GM10266 (cell line): ENCODE data around the gene PRDM4.

Experiments used
- DNase-seq: peaks from one replicate; pipeline ENCODE4 v3.0.0; 2012; ENCODE audit errors: extremely low spot score
- CTCF ChIP-seq: IDR thresholded peaks from 2 replicates; pipeline ENCODE4 v1.5.1; 2012; ENCODE audit warnings: mild to moderate bottlenecking, low read depth; ENCODE audit not compliant: control insufficient read depth, insufficient read depth; ENCODE audit errors: missing control alignments

The PRDM4 gene

GRCh38 chr12:107765316-107765715 lies 4.4 kb upstream of the PRDM4 start:
- TF ChIP-seq CTCF: no peak
- no peak for DNase-seq

- DNase-seq: no peak
- no peak for TF ChIP-seq CTCF
These were observed 3.7 kb upstream of the PRDM4 start for GRCh38 chr12:107764626-107765025.

GRCh38 chr12:107762874-107763273 lies 1.9 kb upstream of the PRDM4 start:
- DNase-seq: no peak
- TF ChIP-seq CTCF: no peak

- no peak for TF ChIP-seq CTCF
- no peak for DNase-seq
These were observed 566 bp upstream of the PRDM4 start for GRCh38 chr12:107761502-107761904.

GRCh38 chr12:107760207-107760808 lies 629 bp downstream of the PRDM4 start:
- peak; percentile 47 for DNase-seq

GRCh38 chr12:107759410-107759809 lies 1.5 kb downstream of the PRDM4 start:
- no peak for TF ChIP-seq CTCF
- DNase-seq: no peak

More at GRCh38 chr12:107760207-107760808, 629 bp downstream of the PRDM4 start:
- no peak for TF ChIP-seq CTCF

- TF ChIP-seq CTCF: no peak
- DNase-seq: no peak
These were observed 11.9 kb downstream of the PRDM4 start for GRCh38 chr12:107749083-107749482.
